Neural progenitor cell (in vitro differentiated cells): Measurements from ENCODE around the gene PDE11A. TPM values are rescaled to one million over a fixed set of nuclear protein-coding genes. Genes with fewer than 3 reads are reported as not detected.

Source experiments
- DNase-seq: peaks from one replicate; pipeline ENCODE4 v3.0.0-alpha.2; 2016; ENCODE audit warnings: low spot score
- H2AFZ ChIP-seq: fragments of 200-600 bp; sonication (generic); replicated peaks from 2 replicates; pipeline ENCODE4 v1.6.1; 2016; ENCODE audit warnings: antibody characterized with exemption
- H3F3A ChIP-seq: fragments of 200-600 bp; sonication (generic); 2 replicates; pipeline ENCODE4 v1.6.1; 2016; ENCODE audit warnings: antibody characterized with exemption, low read depth
- H3K27ac ChIP-seq: fragments of 200-600 bp; sonication (generic); 2 replicates; pipeline ENCODE4 v1.5.1; 2016; ENCODE audit warnings: mild to moderate bottlenecking
- H3K27me3 ChIP-seq: fragments of 200-600 bp; sonication (generic); 2 replicates; pipeline ENCODE4 v1.6.1; 2016; ENCODE audit warnings: mild to moderate bottlenecking, moderate library complexity
- H3K36me3 ChIP-seq: fragments of 200-600 bp; sonication (generic); 2 replicates; pipeline ENCODE4 v1.5.1; 2016
- H3K4me1 ChIP-seq: fragments of 200-600 bp; sonication (generic); 2 replicates; pipeline ENCODE4 v1.6.1; 2016; ENCODE audit warnings: mixed run types
- H3K4me2 ChIP-seq: fragments of 200-600 bp; sonication (generic); 2 replicates; pipeline ENCODE4 v1.6.1; 2016
- H3K4me3 ChIP-seq: fragments of 200-600 bp; sonication (generic); 2 replicates; pipeline ENCODE4 v1.5.1; 2016
- H3K79me2 ChIP-seq: fragments of 200-600 bp; sonication (generic); 2 replicates; pipeline ENCODE4 v1.6.1; 2016; ENCODE audit warnings: low read depth
- H3K9ac ChIP-seq: fragments of 200-600 bp; sonication (generic); 2 replicates; pipeline ENCODE4 v1.6.1; 2016
- H3K9me3 ChIP-seq: fragments of 200-600 bp; sonication (generic); 2 replicates; pipeline ENCODE4 v1.5.1; 2016; ENCODE audit warnings: low read depth
- H4K20me1 ChIP-seq: fragments of 200-600 bp; sonication (generic); 2 replicates; pipeline ENCODE4 v1.6.1; 2016; ENCODE audit warnings: low read depth
- H3K27ac Mint-ChIP-seq: 3 replicates; pipeline ENCODE4 v1.8.0; 2021; ENCODE audit warnings: mixed read lengths
- H3K27me3 Mint-ChIP-seq: 2 replicates; pipeline ENCODE4 v1.8.0; 2022; ENCODE audit warnings: low read depth, mild to moderate bottlenecking, inconsistent platforms, moderate library complexity, mixed read lengths; ENCODE audit not compliant: insufficient read depth
- H3K36me3 Mint-ChIP-seq: 3 replicates; pipeline ENCODE4 v1.8.0; 2021; ENCODE audit warnings: mixed read lengths
- H3K4me1 Mint-ChIP-seq: 3 replicates; pipeline ENCODE4 v1.8.0; 2021; ENCODE audit warnings: mixed read lengths
- H3K4me3 Mint-ChIP-seq: 3 replicates; pipeline ENCODE4 v1.8.0; 2021; ENCODE audit warnings: mild to moderate bottlenecking, moderate library complexity, mixed read lengths
- H3K9me3 Mint-ChIP-seq: 3 replicates; pipeline ENCODE4 v1.8.0; 2020; ENCODE audit warnings: mixed read lengths
- EZH2 ChIP-seq: fragments of 200-600 bp; sonication (generic); IDR thresholded peaks from 2 replicates; pipeline ENCODE4 v1.6.1; 2017; ENCODE audit warnings: antibody characterized with exemption, mild to moderate bottlenecking, moderate library complexity
- EZH2phosphoT487 ChIP-seq: fragments of 200-600 bp; sonication (generic); IDR thresholded peaks from 2 replicates; pipeline ENCODE4 v1.6.1; 2017; ENCODE audit warnings: antibody characterized with exemption
- total RNA-seq: library from RNA; depleted of rRNA; stranded (reverse); fragments of >200 nt; gene quantifications from 2 replicates; pipeline ENCODE4 v1.2.3, GENCODE V29; 2015; ENCODE audit warnings: low replicate concordance
- TF ChIP-seq, protein P1 (sequence below): fragments of 200-600 bp; sonication (generic); IDR thresholded peaks from 2 replicates; pipeline ENCODE4 v1.5.1; 2017; ENCODE audit warnings: antibody characterized with exemption, mild to moderate bottlenecking

The PDE11A gene
- total RNA-seq, 1 donor from 2014 or later: 0.13 TPM

- Histone ChIP-seq H3F3A (no peaks in the 10 kb centered on the region), H3K9me3 (no peaks in the 10 kb centered on the region), H3K4me3 (no peak overlapping the region), H3K4me1 (no peaks in the 10 kb centered on the region), H3K27me3 (peaks cover 20% of the 10 kb centered on the region), H3K4me2 (no peak overlapping the region), H3K27ac (no peak overlapping the region), H3K9ac (no peak overlapping the region), H3K36me3 (no peaks in the 10 kb centered on the region), H2AFZ (no peak overlapping the region), H3K79me2 (no peaks in the 10 kb centered on the region), H4K20me1 (no peaks in the 10 kb centered on the region)
- Mint-ChIP-seq H3K36me3 (no peaks in the 10 kb centered on the region), H3K27me3 (peaks cover 2% of the 10 kb centered on the region), H3K4me3 (no peak overlapping the region), H3K27ac (no peak overlapping the region), H3K4me1 (peaks cover 8% of the 10 kb centered on the region), H3K9me3 (no peaks in the 10 kb centered on the region)
- no peak for DNase-seq
- TF ChIP-seq EZH2 (no peak), EZH2phosphoT487 (no peak)
- TF ChIP-seq, protein P1, sequence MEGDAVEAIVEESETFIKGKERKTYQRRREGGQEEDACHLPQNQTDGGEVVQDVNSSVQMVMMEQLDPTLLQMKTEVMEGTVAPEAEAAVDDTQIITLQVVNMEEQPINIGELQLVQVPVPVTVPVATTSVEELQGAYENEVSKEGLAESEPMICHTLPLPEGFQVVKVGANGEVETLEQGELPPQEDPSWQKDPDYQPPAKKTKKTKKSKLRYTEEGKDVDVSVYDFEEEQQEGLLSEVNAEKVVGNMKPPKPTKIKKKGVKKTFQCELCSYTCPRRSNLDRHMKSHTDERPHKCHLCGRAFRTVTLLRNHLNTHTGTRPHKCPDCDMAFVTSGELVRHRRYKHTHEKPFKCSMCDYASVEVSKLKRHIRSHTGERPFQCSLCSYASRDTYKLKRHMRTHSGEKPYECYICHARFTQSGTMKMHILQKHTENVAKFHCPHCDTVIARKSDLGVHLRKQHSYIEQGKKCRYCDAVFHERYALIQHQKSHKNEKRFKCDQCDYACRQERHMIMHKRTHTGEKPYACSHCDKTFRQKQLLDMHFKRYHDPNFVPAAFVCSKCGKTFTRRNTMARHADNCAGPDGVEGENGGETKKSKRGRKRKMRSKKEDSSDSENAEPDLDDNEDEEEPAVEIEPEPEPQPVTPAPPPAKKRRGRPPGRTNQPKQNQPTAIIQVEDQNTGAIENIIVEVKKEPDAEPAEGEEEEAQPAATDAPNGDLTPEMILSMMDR: no peak
Observed at GRCh38 chr2:177705511-177706173, 366.9 kb downstream of the PDE11A start.

DNA sequence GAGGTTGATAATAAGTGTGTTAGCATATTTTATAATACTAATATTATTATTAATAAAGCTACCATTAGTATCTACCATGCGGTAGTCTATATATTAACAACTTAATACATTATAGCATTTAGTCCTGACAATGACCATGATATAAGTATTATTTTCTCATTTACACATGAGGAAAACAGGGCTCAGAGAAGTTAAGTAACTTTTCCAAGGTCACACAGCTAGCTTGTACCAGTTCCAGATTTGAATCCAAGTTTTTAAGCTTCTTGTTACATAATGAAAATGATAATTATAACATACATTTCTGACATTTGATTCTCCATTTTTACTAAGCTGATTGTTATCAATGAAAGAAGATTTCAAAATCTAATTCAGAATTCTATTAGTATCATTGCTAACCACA is 369.4 kb downstream of the PDE11A start:
- H3K9ac ChIP-seq: no peak overlapping the region
- peaks cover 20% of the 10 kb centered on the region for H3K27me3 ChIP-seq
- no peak overlapping the region for H2AFZ ChIP-seq
- no peaks in the 10 kb centered on the region for H4K20me1 ChIP-seq
- no peak overlapping the region for H3K27ac ChIP-seq
- Mint-ChIP-seq H3K36me3 (no peaks in the 10 kb centered on the region), H3K4me3 (no peak overlapping the region), H3K9me3 (no peaks in the 10 kb centered on the region), H3K4me1 (peaks cover 8% of the 10 kb centered on the region), H3K27ac (no peak overlapping the region), H3K27me3 (peaks cover 2% of the 10 kb centered on the region)
- H3K36me3 ChIP-seq: no peaks in the 10 kb centered on the region
- H3K4me2 ChIP-seq: no peak overlapping the region
- H3F3A ChIP-seq: no peaks in the 10 kb centered on the region
- H3K79me2 ChIP-seq: no peaks in the 10 kb centered on the region
- TF ChIP-seq EZH2phosphoT487 (no peak), EZH2 (no peak)
- TF ChIP-seq, protein P1: no peak
- H3K4me1 ChIP-seq: no peaks in the 10 kb centered on the region
- H3K9me3 ChIP-seq: no peaks in the 10 kb centered on the region
- no peak for DNase-seq
- no peak overlapping the region for H3K4me3 ChIP-seq

DNA sequence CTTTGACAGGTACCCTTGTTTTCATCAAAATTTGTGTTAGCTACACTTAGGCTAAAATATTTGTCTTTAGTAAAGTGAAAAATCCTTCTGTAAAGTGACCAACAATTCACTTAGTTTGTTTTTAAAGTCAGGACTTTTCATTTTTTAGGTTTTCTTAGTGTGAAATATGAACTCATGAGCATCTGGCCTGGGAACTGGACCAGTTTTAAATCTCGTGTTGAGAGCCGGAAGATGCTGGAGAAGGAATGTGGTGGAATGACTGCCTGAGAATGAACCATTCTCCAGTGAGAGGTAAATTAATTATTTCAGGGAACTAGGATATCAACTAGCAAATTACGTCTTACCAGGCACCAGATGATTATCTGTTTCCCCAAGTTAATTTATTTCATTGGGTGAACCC is 374.3 kb downstream of the PDE11A start:
- peaks cover 4% of the 10 kb centered on the region for H3K27me3 Mint-ChIP-seq
- H3K36me3 ChIP-seq: no peaks in the 10 kb centered on the region
- no peak overlapping the region for H3K4me3 ChIP-seq
- no peak overlapping the region for H3K27ac ChIP-seq
- H3K4me1 ChIP-seq: peaks cover 10% of the 10 kb centered on the region
- no peaks in the 10 kb centered on the region for H3K9me3 Mint-ChIP-seq
- H3K36me3 Mint-ChIP-seq: no peaks in the 10 kb centered on the region
- H4K20me1 ChIP-seq: no peaks in the 10 kb centered on the region
- no peak overlapping the region for H3K4me2 ChIP-seq
- H3K27ac Mint-ChIP-seq: no peak overlapping the region
- DNase-seq: no peak
- H3K9ac ChIP-seq: no peak overlapping the region
- TF ChIP-seq, protein P1: no peak
- TF ChIP-seq EZH2 (no peak), EZH2phosphoT487 (no peak)
- no peaks in the 10 kb centered on the region for H3K9me3 ChIP-seq
- no peaks in the 10 kb centered on the region for H3K79me2 ChIP-seq
- no peak overlapping the region for H3K4me3 Mint-ChIP-seq
- no peaks in the 10 kb centered on the region for H3F3A ChIP-seq
- H3K27me3 ChIP-seq: no peaks in the 10 kb centered on the region
- peaks cover 2% of the 10 kb centered on the region for H3K4me1 Mint-ChIP-seq
- H2AFZ ChIP-seq: no peak overlapping the region
